Caco-2 (cell line): ENCODE measurements around the gene GAMT. TPM values are rescaled to one million over a fixed set of nuclear protein-coding genes. Genes with fewer than 3 reads are reported as not detected.

Source experiments
- BruUV-seq: library from RNA; stranded (reverse); fragments of 400-500 nt; replicated peaks from 2 replicates; lab custom pipeline; 2021; lab: Mats Ljungman, UMichigan
- CTCF ChIA-PET: fragments of 300-600 bp; sonication (Branson Sonifier 250); formaldehyde crosslinking; loops from one replicate; lab custom pipeline; 2022; ENCODE audit warnings: antibody characterized with exemption; lab: Charles Lee
- POLR2A ChIA-PET: fragments of 300-600 bp; sonication (Branson Sonifier 250); formaldehyde crosslinking; loops from one replicate; lab custom pipeline; 2022; ENCODE audit warnings: antibody characterized with exemption; lab: Charles Lee
- DNase-seq, 2 experiments: peaks; one replicate each; pipeline versions ENCODE4 v3.0.0 to v3.0.0-alpha.2; 2020 to 2022
- H3K27me3 ChIP-seq: replicated peaks from 2 replicates; pipeline ENCODE4 v1.6.0; 2011; ENCODE audit warnings: low read length; ENCODE audit not compliant: control insufficient read depth, insufficient read depth
- H3K36me3 ChIP-seq: 2 replicates; pipeline ENCODE4 v1.5.1; 2011; ENCODE audit warnings: low read length; ENCODE audit not compliant: control insufficient read depth, insufficient read depth
- H3K4me1 ChIP-seq: fragments of 250-450 bp; sonication (Bioruptor Pico); 2 replicates; pipeline ENCODE4 v1.5.1; 2020; ENCODE audit warnings: mild to moderate bottlenecking
- H3K4me3 ChIP-seq: 2 replicates; pipeline ENCODE4 v1.5.1; 2011; ENCODE audit warnings: low read depth, mild to moderate bottlenecking, control low read depth, low read length
- H3K9me3 ChIP-seq: fragments of 250-450 bp; sonication (Bioruptor Pico); 2 replicates; pipeline ENCODE4 v1.5.1; 2020; ENCODE audit warnings: mild to moderate bottlenecking, moderate library complexity
- H3K27ac Mint-ChIP-seq: one replicate; pipeline ENCODE4 v1.8.0; 2022; ENCODE audit warnings: mixed read lengths; ENCODE audit not compliant: unreplicated experiment
- H3K27me3 Mint-ChIP-seq: one replicate; pipeline ENCODE4 v1.8.0; 2022; ENCODE audit warnings: mixed read lengths; ENCODE audit not compliant: insufficient read depth, unreplicated experiment
- H3K36me3 Mint-ChIP-seq: one replicate; pipeline ENCODE4 v1.8.0; 2022; ENCODE audit warnings: mild to moderate bottlenecking, mixed read lengths; ENCODE audit not compliant: insufficient read depth, unreplicated experiment
- H3K4me1 Mint-ChIP-seq: one replicate; pipeline ENCODE4 v1.8.0; 2022; ENCODE audit warnings: low read depth, mixed read lengths; ENCODE audit not compliant: unreplicated experiment
- H3K4me3 Mint-ChIP-seq: one replicate; pipeline ENCODE4 v1.8.0; 2022; ENCODE audit warnings: mild to moderate bottlenecking, moderate library complexity, mixed read lengths; ENCODE audit not compliant: unreplicated experiment
- H3K9me3 Mint-ChIP-seq: one replicate; pipeline ENCODE4 v1.8.0; 2022; ENCODE audit warnings: mixed read lengths; ENCODE audit not compliant: unreplicated experiment
- CTCF ChIP-seq, 2 experiments: fragments of 200-600 bp in 1 of 2; IDR thresholded peaks; 1 replicate in 1 of 2; 2 replicates in 1 of 2; pipeline versions ENCODE4 v1.5.1 to v1.8.0; 2011 to 2022; ENCODE audit warnings: antibody characterized with exemption in 1 of 2, control low read depth in 1 of 2, inconsistent platforms in 1 of 2, low read depth in 1 of 2, low read length in 1 of 2, mild to moderate bottlenecking in 1 of 2, moderate library complexity in 1 of 2; ENCODE audit not compliant: insufficient read depth in 1 of 2, severe bottlenecking in 1 of 2, unreplicated experiment in 1 of 2
- intact Hi-C: fragments of 100-400 bp; cut with micrococcal nuclease; formaldehyde crosslinking; loops from one replicate; pipeline ENCODE4 v1.10.0; 2022; ENCODE audit not compliant: unreplicated experiment
- total RNA-seq: library from RNA; stranded (reverse); gene quantifications from 2 replicates; pipeline ENCODE4 v1.2.3, GENCODE V29; 2022

GAMT gene
- total RNA-seq, 1 experiment from 2014 or later = 75.7 TPM

DNA sequence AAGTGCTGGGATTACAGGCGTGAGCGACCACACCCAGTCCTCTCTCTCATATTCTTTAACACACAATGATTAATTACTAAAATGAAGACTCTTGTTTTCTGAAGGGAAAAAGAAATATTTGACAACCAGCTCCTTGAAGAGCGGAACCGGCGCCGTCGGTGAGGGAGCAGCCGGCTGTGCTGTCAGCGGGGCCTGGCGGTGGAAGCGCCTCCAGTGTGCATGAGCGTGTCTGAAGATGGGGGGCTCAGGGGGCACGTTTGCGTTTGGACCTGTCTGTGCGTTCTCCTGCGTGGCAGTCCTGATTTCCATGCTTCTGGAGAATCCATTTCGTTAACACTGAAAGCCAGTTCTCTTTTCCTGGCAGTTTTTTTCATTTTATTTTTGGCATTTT is 24.9 kb downstream of the GAMT start:
- no peaks in the 10 kb centered on the region for H3K4me1 Mint-ChIP-seq
- CTCF ChIA-PET = no interaction called here
- no peaks in the 10 kb centered on the region for H3K36me3 ChIP-seq
- no peaks in the 10 kb centered on the region for H3K4me1 ChIP-seq
- H3K27me3 Mint-ChIP-seq = no peaks in the 10 kb centered on the region
- DNase-seq = no peak
- H3K4me3 ChIP-seq = no peak overlapping the region
- no peak overlapping the region for H3K4me3 Mint-ChIP-seq
- POLR2A ChIA-PET = no interaction called here
- peaks cover 45% of the 10 kb centered on the region for H3K36me3 Mint-ChIP-seq
- H3K27ac Mint-ChIP-seq = no peak overlapping the region
- no peaks in the 10 kb centered on the region for H3K9me3 Mint-ChIP-seq
- intact Hi-C loops = no loop called here
- no peaks in the 10 kb centered on the region for H3K27me3 ChIP-seq
- no peak for TF ChIP-seq CTCF (IDR thresholded peaks at IDR 0.05; ENCODE audit: insufficient read depth in 1 of 2, low read depth in 1 of 2, low read length in 1 of 2, severe bottlenecking in 1 of 2, unreplicated experiment in 1 of 2)
- no TSS peak for BruUV-seq
- no peaks in the 10 kb centered on the region for H3K9me3 ChIP-seq

GRCh38 chr19:1374250-1374577 is 27.1 kb downstream of the GAMT start:
- CTCF ChIA-PET = interaction anchor here (1.5 kb wide), 1 partner anchor 130 kb away, joined by 3 read pairs; no protein-coding TSS in a partner anchor
- POLR2A ChIA-PET = no interaction called here
- Mint-ChIP-seq H3K27me3 (no peaks in the 10 kb centered on the region), H3K27ac (no peak overlapping the region), H3K4me1 (no peaks in the 10 kb centered on the region), H3K36me3 (peaks cover 52% of the 10 kb centered on the region), H3K4me3 (no peak overlapping the region), H3K9me3 (no peaks in the 10 kb centered on the region)
- no peaks in the 10 kb centered on the region for H3K27me3 ChIP-seq
- no TSS peak for BruUV-seq
- DNase-seq = no peak
- H3K4me1 ChIP-seq = no peaks in the 10 kb centered on the region
- no peak overlapping the region for H3K4me3 ChIP-seq
- no peaks in the 10 kb centered on the region for H3K9me3 ChIP-seq
- no peak for TF ChIP-seq CTCF (IDR thresholded peaks at IDR 0.05; ENCODE audit: insufficient read depth in 1 of 2, low read depth in 1 of 2, low read length in 1 of 2, severe bottlenecking in 1 of 2, unreplicated experiment in 1 of 2)
- no peaks in the 10 kb centered on the region for H3K36me3 ChIP-seq
- intact Hi-C loops = no loop called here

GRCh38 chr19:1373534-1374249 is 27.6 kb downstream of the GAMT start:
- TF ChIP-seq CTCF (IDR thresholded peaks at IDR 0.05; ENCODE audit: insufficient read depth in 1 of 2, low read depth in 1 of 2, low read length in 1 of 2, severe bottlenecking in 1 of 2, unreplicated experiment in 1 of 2) = no peak
- H3K27ac Mint-ChIP-seq = no peak overlapping the region
- CTCF ChIA-PET = interaction anchor here (1.5 kb wide), 1 partner anchor 129 kb away, joined by 3 read pairs; no protein-coding TSS in a partner anchor
- intact Hi-C loops = no loop called here
- Histone ChIP-seq H3K4me3 (no peak overlapping the region), H3K9me3 (no peaks in the 10 kb centered on the region), H3K4me1 (no peaks in the 10 kb centered on the region), H3K27me3 (no peaks in the 10 kb centered on the region), H3K36me3 (no peaks in the 10 kb centered on the region)
- H3K27me3 Mint-ChIP-seq = no peaks in the 10 kb centered on the region
- no TSS peak for BruUV-seq
- H3K4me1 Mint-ChIP-seq = no peaks in the 10 kb centered on the region
- POLR2A ChIA-PET = no interaction called here
- H3K4me3 Mint-ChIP-seq = no peak overlapping the region
- no peaks in the 10 kb centered on the region for H3K9me3 Mint-ChIP-seq
- no peak for DNase-seq
- H3K36me3 Mint-ChIP-seq = peaks cover 52% of the 10 kb centered on the region
